OCI-M1 (cell line): ENCODE data around the gene PPHLN1.

Experiments
- DNase-seq: peaks from one replicate; lab custom pipeline; 2025; lab: John Stamatoyannopoulos, UW

PPHLN1 gene

GRCh38 chr12:42482041-42482747 is 156.2 kb downstream of the PPHLN1 start:
- DNase-seq, result peak; percentile 79

DNA sequence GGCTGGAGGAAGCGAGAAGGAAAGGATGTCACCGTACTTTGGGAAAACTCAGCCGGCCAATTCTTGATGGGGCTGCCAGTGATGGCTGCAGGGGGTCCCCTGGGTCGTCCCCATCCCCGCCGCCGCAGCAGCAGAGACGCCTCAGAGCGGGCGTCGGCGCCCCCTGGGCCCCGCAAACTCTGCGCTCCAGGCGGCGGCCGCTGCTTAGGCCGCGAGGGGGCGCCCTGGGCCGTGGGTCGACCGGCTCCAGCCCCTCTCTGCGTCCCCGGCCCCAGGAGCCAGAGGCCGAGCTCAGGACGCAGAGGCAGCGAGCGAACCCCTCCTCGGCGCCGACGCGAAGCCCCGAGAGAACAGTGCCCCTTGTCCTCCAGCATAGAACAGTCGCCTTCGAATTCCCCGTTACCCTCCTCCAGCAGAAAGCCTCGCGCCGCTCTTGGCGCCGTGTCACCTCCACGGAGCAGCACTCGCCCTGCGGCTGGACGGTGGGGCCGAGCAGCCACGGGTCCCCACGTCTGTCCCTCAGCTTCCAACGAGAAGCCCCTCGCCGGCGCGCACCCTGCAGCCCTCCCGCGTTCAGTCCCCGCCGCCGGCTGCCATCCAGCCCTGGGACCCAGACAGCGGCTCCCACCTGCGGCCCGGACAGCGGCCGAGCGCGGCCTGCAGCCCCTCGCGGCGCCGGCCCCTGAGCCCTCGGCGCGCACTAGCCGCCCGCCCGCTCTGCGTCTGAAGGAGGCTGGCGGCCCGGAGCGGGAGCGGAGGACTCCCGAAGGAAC is 157.0 kb downstream of the PPHLN1 start:
- DNase-seq, result peak; percentile 88

GRCh38 chr12:42483521-42483790 is 157.5 kb downstream of the PPHLN1 start:
- DNase-seq, result no peak

DNA sequence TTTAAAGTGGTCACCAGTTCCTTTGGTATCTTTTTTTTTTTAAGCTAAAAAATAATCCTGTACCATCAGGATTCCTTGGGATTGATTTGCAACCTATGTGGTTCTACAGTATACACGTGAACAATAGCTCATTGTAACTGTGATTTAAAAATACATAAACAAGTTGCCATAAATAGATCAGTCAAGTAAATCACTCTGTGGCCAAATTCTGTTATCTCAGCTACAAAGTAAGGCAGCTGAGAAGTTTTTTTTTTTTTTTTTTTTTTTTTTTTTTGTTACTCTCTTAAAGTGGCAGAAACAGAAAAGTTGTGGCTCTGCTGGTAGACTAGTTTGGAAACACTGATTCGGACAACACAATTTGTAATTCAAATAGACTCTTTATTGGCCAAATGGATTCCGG is 159.0 kb downstream of the PPHLN1 start:
- DNase-seq, result peak; percentile 71

DNA sequence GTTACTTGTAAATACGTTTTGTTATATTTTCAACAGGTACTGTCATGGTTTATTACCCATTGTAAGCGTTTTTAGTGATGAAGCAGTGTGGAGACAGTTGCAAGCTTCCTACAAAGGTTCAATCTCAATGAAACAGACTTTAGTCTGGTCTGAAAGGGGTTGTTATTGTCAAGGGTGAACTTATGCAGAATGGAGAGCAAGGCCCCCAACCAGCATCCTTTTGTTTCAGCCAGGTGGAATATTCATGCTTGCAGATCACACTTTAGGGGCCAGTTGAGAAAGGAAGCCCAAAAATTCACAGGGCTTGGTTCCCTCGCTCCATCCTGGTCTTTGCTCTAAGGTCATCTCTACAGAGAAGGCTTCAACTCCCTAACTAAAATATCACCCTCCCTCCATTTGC is 159.9 kb downstream of the PPHLN1 start:
- DNase-seq, result no peak

GRCh38 chr12:42486407-42486806 is 160.4 kb downstream of the PPHLN1 start:
- peak; percentile 77 for DNase-seq

DNA sequence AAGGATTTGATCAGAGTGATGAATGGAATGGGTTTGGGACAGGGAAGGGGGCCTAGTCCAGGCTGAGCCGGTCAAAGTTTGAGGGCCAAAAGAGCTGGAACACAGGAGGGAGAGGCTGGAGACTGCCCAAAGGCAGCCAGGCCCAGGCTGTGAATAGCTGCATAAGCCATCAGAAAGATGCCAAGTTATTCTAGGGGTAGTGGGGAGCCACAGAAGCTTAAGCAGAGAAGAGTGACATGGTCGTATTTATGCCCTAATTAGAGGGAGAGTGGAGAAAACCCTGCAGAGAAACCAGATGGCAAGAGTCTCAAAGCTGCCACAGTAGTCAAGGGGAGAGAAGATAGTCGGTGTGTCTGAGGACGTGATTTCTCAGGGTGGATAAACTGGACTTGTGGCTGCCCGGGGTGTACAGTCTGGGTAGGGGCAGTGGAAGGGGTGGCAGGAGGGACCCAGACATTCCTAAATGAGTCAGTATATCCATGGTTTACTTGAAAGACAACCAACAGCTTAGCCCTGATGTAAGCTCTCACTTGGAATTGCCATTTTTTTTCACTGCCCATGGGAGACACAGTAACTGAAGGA is 164.4 kb downstream of the PPHLN1 start:
- no peak for DNase-seq
